Naive thymus-derived CD4-positive, alpha-beta T cell (primary cell): Measurements from ENCODE around the gene LALBA. TPM values are rescaled to one million over a fixed set of nuclear protein-coding genes. Genes with fewer than 3 reads are reported as not detected.

ENCODE experiments used
- ATAC-seq: fragments of 150-1000 bp; cut with Tn5 transposase; 2 replicates; pipeline ENCODE4 v1.10.0; 2021; ENCODE audit warnings: mild to moderate bottlenecking, moderate library complexity
- CTCF ChIA-PET: fragments of 350-600 bp; sonication (Branson Sonifier 250); formaldehyde crosslinking; loops from one replicate; lab custom pipeline; 2021; ENCODE audit warnings: antibody characterized with exemption; lab: Charles Lee
- POLR2A ChIA-PET: fragments of 350-600 bp; sonication (Branson Sonifier 250); formaldehyde crosslinking; loops from one replicate; lab custom pipeline; 2021; ENCODE audit warnings: antibody characterized with exemption, inconsistent platforms; lab: Charles Lee
- DNase-seq, 9 donors: peaks; one replicate each; pipeline versions ENCODE4 v3.0.0 to v3.0.0-alpha.2; 2020 to 2022; ENCODE audit warnings: mixed read lengths in 1 of 9
- H3K27ac ChIP-seq: one replicate; pipeline ENCODE4 v1.7.0; 2013; ENCODE audit warnings: mild to moderate bottlenecking, low read depth, low read length, moderate library complexity
- H3K27me3 ChIP-seq, 2 donors: one replicate each; pipeline ENCODE4 v1.7.0; 2013; ENCODE audit warnings: low read length in 2 of 2, mild to moderate bottlenecking in 2 of 2, moderate library complexity in 2 of 2; ENCODE audit not compliant: control insufficient read depth in 2 of 2, insufficient read depth in 2 of 2
- H3K36me3 ChIP-seq, 3 experiments: 1 replicate in 2 of 3; 2 replicates in 1 of 3; pipeline ENCODE4 v1.7.0; 2013; ENCODE audit warnings: low read length in 3 of 3, mild to moderate bottlenecking in 3 of 3, moderate library complexity in 1 of 3; ENCODE audit not compliant: insufficient read depth in 3 of 3, control insufficient read depth in 2 of 3
- H3K4me1 ChIP-seq, 2 donors: one replicate each; pipeline ENCODE4 v1.7.0; 2013; ENCODE audit warnings: low read length in 2 of 2, mild to moderate bottlenecking in 2 of 2, moderate library complexity in 1 of 2; ENCODE audit not compliant: control insufficient read depth in 2 of 2, insufficient read depth in 2 of 2
- H3K4me3 ChIP-seq: 2 replicates; pipeline ENCODE4 v1.7.0; 2013; ENCODE audit warnings: mild to moderate bottlenecking, low read length
- H3K9me3 ChIP-seq, 3 experiments: 1 replicate in 2 of 3; 2 replicates in 1 of 3; pipeline ENCODE4 v1.7.0; 2013; ENCODE audit warnings: low read length in 3 of 3; ENCODE audit not compliant: control insufficient read depth in 2 of 3
- H3K27ac Mint-ChIP-seq, 9 donors: one replicate each; pipeline ENCODE4 v1.8.0; 2020 to 2022; ENCODE audit warnings: mixed read lengths in 9 of 9, mild to moderate bottlenecking in 8 of 9, moderate library complexity in 5 of 9, inconsistent platforms in 2 of 9
- H3K27me3 Mint-ChIP-seq, 5 donors: one replicate each; pipeline ENCODE4 v1.8.0; 2021 to 2022; ENCODE audit warnings: mixed read lengths in 5 of 5, mild to moderate bottlenecking in 1 of 5
- H3K36me3 Mint-ChIP-seq, 5 donors: one replicate each; pipeline ENCODE4 v1.8.0; 2020 to 2022; ENCODE audit warnings: mixed read lengths in 5 of 5, mild to moderate bottlenecking in 3 of 5, inconsistent platforms in 1 of 5
- H3K4me1 Mint-ChIP-seq, 7 donors: one replicate each; pipeline ENCODE4 v1.8.0; 2020 to 2022; ENCODE audit warnings: mixed read lengths in 7 of 7, mild to moderate bottlenecking in 3 of 7, inconsistent platforms in 1 of 7
- H3K4me3 Mint-ChIP-seq, 10 donors: one replicate each; pipeline ENCODE4 v1.8.0; 2020 to 2022; ENCODE audit warnings: mild to moderate bottlenecking in 10 of 10, mixed read lengths in 10 of 10, moderate library complexity in 6 of 10, inconsistent platforms in 2 of 10
- H3K9me3 Mint-ChIP-seq, 11 donors: one replicate each; pipeline ENCODE4 v1.8.0; 2020 to 2022; ENCODE audit warnings: mixed read lengths in 11 of 11, mild to moderate bottlenecking in 4 of 11, inconsistent platforms in 1 of 11, moderate library complexity in 1 of 11
- intact Hi-C, 2 donors: fragments of 100-400 bp; cut with micrococcal nuclease; formaldehyde crosslinking; loops; one replicate each; pipeline ENCODE4 v1.15.1; 2023
- polyA plus RNA-seq, 2 donors: library from polyadenylated mRNA; unstranded; fragments of 300-500 nt; fragmentation: Illumina TruSeq; gene quantifications; one replicate each; pipeline ENCODE4 v1.2.3, GENCODE V29; 2021
- total RNA-seq, 6 experiments: library from RNA in 5 of 6; stranded (reverse) in 5 of 6; gene quantifications; 1 replicate in 5 of 6; 2 replicates in 1 of 6; pipeline ENCODE4 v1.2.3 and lab custom pipeline; 2021 to 2026

LALBA gene
- not detected for total RNA-seq
- not detected for polyA plus RNA-seq
- total RNA-seq (lab: John Stamatoyannopoulos, UW), result not detected

GRCh38 chr12:48569946-48570345 is at the start of gene LALBA:
LALBA (minus strand) TSS chr12:48570046; CDS start chr12:48570020, 26 bp downstream.
- Histone ChIP-seq H3K4me1 (no peaks in the 10 kb centered on the region), H3K9me3 (no peaks in the 10 kb centered on the region), H3K27me3 (no peaks in the 10 kb centered on the region), H3K36me3 (no peaks in the 10 kb centered on the region), H3K27ac (no peak within 1 kb of the TSS), H3K4me3 (no peak within 1 kb of the TSS)
- ATAC-seq (no peak), DNase-seq (no peak)
- H3K27me3 Mint-ChIP-seq, result peaks cover 16 to 24% (median 18%) of the 10 kb centered on the region in 5 donors
- POLR2A ChIA-PET, result no interaction called here
- CTCF ChIA-PET, result no interaction called here
- H3K9me3 Mint-ChIP-seq, result peaks cover 0 to 1% (median 0%) of the 10 kb centered on the region in 11 donors
- no peak within 1 kb of the TSS for H3K27ac Mint-ChIP-seq
- H3K36me3 Mint-ChIP-seq, result no peaks in the 10 kb centered on the region
- peaks cover 0 to 6% (median 0%) of the 10 kb centered on the region in 7 donors for H3K4me1 Mint-ChIP-seq
- intact Hi-C loops, result no loop called here
- H3K4me3 Mint-ChIP-seq, result no peak within 1 kb of the TSS

- Histone ChIP-seq H3K4me1 (no peaks in the 10 kb centered on the region), H3K27me3 (no peaks in the 10 kb centered on the region), H3K27ac (no peak overlapping the region), H3K36me3 (no peaks in the 10 kb centered on the region), H3K9me3 (no peaks in the 10 kb centered on the region), H3K4me3 (no peak overlapping the region)
- ChIA-PET POLR2A (no interaction called here), CTCF (interaction anchor here (0.5 to 3.0 kb wide), 19 partner anchors 10 to 969 kb away, joined by 3 to 49 read pairs (median 3); no protein-coding TSS in a partner anchor)
- H3K36me3 Mint-ChIP-seq, result peaks cover 0 to 6% (median under 1%) of the 10 kb centered on the region in 5 donors
- ATAC-seq (peak; percentile 97), DNase-seq (peak; percentile 27 to 82 (median 75))
- peaks cover 24 to 44% (median 29%) of the 10 kb centered on the region in 5 donors for H3K27me3 Mint-ChIP-seq
- no peak overlapping the region for H3K27ac Mint-ChIP-seq
- H3K4me3 Mint-ChIP-seq, result no peak overlapping the region
- peaks cover 2 to 16% (median 10%) of the 10 kb centered on the region in 11 donors for H3K9me3 Mint-ChIP-seq
- intact Hi-C loops, result loop anchor here (1.0 to 10.0 kb wide), 15 partner anchors 76 to 967 kb away; partner anchors contain the start of genes CCDC184 (in 1 of the 2), COL2A1 (in 1 of the 2), TMEM106C (in 1 of the 2) and ZNF641 (in 1 of the 2)
- H3K4me1 Mint-ChIP-seq, result peaks cover 0 to 5% (median 0%) of the 10 kb centered on the region in 7 donors
These were observed 48.7 kb upstream of the LALBA start for GRCh38 chr12:48618541-48618940.

GRCh38 chr12:48615681-48616080 is 45.8 kb upstream of the LALBA start:
- H3K4me3 Mint-ChIP-seq, result no peak overlapping the region
- no peaks in the 10 kb centered on the region for H3K4me1 ChIP-seq
- H3K36me3 Mint-ChIP-seq, result peaks cover 0 to 15% (median 7%) of the 10 kb centered on the region in 5 donors
- no peak overlapping the region for H3K4me3 ChIP-seq
- H3K9me3 Mint-ChIP-seq, result peaks cover 12 to 44% (median 24%) of the 10 kb centered on the region in 11 donors
- H3K27me3 Mint-ChIP-seq, result peaks cover 18 to 52% (median 39%) of the 10 kb centered on the region in 5 donors
- ATAC-seq (no peak), DNase-seq (no peak)
- CTCF ChIA-PET, result no interaction called here
- H3K4me1 Mint-ChIP-seq, result peaks cover 0 to 5% (median 0%) of the 10 kb centered on the region in 7 donors
- intact Hi-C loops, result loop anchor here (5.0 to 10.0 kb wide), 3 partner anchors 611 to 673 kb away; partner anchors contain the start of genes COL2A1 (in 1 of the 2) and TMEM106C (in 1 of the 2)
- no peaks in the 10 kb centered on the region for H3K9me3 ChIP-seq
- H3K27me3 ChIP-seq, result no peaks in the 10 kb centered on the region
- no peak overlapping the region for H3K27ac ChIP-seq
- no peak overlapping the region for H3K27ac Mint-ChIP-seq
- no peaks in the 10 kb centered on the region for H3K36me3 ChIP-seq
- POLR2A ChIA-PET, result no interaction called here

GRCh38 chr12:48613321-48613720 is 43.5 kb upstream of the LALBA start:
- peaks cover 12 to 64% (median 30%) of the 10 kb centered on the region in 11 donors for H3K9me3 Mint-ChIP-seq
- H3K4me3 Mint-ChIP-seq, result no peak overlapping the region
- H3K27me3 Mint-ChIP-seq, result peaks cover 13 to 40% (median 36%) of the 10 kb centered on the region in 5 donors
- intact Hi-C loops, result loop anchor here in 1 of 2 donors (10.0 kb wide), 1 partner anchor 609 kb away; the partner anchor contains the start of gene COL2A1
- H3K36me3 Mint-ChIP-seq, result peaks cover 0 to 19% (median 7%) of the 10 kb centered on the region in 5 donors
- no peak overlapping the region for H3K27ac Mint-ChIP-seq
- ChIA-PET CTCF (interaction anchor here (1.8 kb wide), 1 partner anchor 70 kb away, joined by 8 read pairs; no protein-coding TSS in a partner anchor), POLR2A (no interaction called here)
- H3K4me1 Mint-ChIP-seq, result peaks cover 0 to 1% (median 0%) of the 10 kb centered on the region in 7 donors
- Histone ChIP-seq H3K4me3 (no peak overlapping the region), H3K27ac (no peak overlapping the region), H3K36me3 (no peaks in the 10 kb centered on the region), H3K27me3 (no peaks in the 10 kb centered on the region), H3K4me1 (no peaks in the 10 kb centered on the region), H3K9me3 (no peaks in the 10 kb centered on the region)
- DNase-seq (no peak), ATAC-seq (no peak)

GRCh38 chr12:48602192-48602989 is 32.5 kb upstream of the LALBA start:
- H3K36me3 ChIP-seq, result no peaks in the 10 kb centered on the region
- H3K9me3 Mint-ChIP-seq, result peaks cover 12 to 59% (median 26%) of the 10 kb centered on the region in 11 donors
- ChIA-PET POLR2A (interaction anchor here (0.6 kb wide), 1 partner anchor 431 kb away, joined by 3 read pairs; no protein-coding TSS in a partner anchor), CTCF (no interaction called here)
- H3K27ac Mint-ChIP-seq, result no peak overlapping the region
- H3K27me3 Mint-ChIP-seq, result peaks cover 6 to 20% (median 15%) of the 10 kb centered on the region in 5 donors
- ATAC-seq, result no peak
- peaks cover 0 to 5% of the 10 kb centered on the region in 2 donors for H3K27me3 ChIP-seq
- no peak for DNase-seq
- no peak overlapping the region for H3K4me3 Mint-ChIP-seq
- no peaks in the 10 kb centered on the region for H3K4me1 ChIP-seq
- H3K36me3 Mint-ChIP-seq, result peaks cover 0 to 27% (median 0%) of the 10 kb centered on the region in 5 donors
- no peak overlapping the region for H3K4me3 ChIP-seq
- H3K4me1 Mint-ChIP-seq, result no peaks in the 10 kb centered on the region
- no peak overlapping the region for H3K27ac ChIP-seq
- intact Hi-C loops, result no loop called here
- peaks cover 0 to 31% (median 6%) of the 10 kb centered on the region in 3 experiments for H3K9me3 ChIP-seq

- POLR2A ChIA-PET, result interaction anchor here (0.6 kb wide), 1 partner anchor 430 kb away, joined by 3 read pairs; no protein-coding TSS in a partner anchor
- Mint-ChIP-seq H3K4me1 (no peaks in the 10 kb centered on the region), H3K27ac (no peak overlapping the region), H3K9me3 (peaks cover 9 to 47% (median 19%) of the 10 kb centered on the region in 11 donors), H3K27me3 (peaks cover 8 to 22% (median 16%) of the 10 kb centered on the region in 5 donors), H3K36me3 (peaks cover 0 to 18% (median 0%) of the 10 kb centered on the region in 5 donors), H3K4me3 (no peak overlapping the region)
- H3K9me3 ChIP-seq, result peaks cover 0 to 22% (median 2%) of the 10 kb centered on the region in 3 experiments
- intact Hi-C loops, result no loop called here
- ATAC-seq, result no peak
- H3K27me3 ChIP-seq, result peaks cover 0 to 5% of the 10 kb centered on the region in 2 donors
- no peak overlapping the region for H3K4me3 ChIP-seq
- no peaks in the 10 kb centered on the region for H3K36me3 ChIP-seq
- H3K27ac ChIP-seq, result no peak overlapping the region
- DNase-seq, result no peak
- no peaks in the 10 kb centered on the region for H3K4me1 ChIP-seq
- CTCF ChIA-PET, result interaction anchor here (0.5 to 1.1 kb wide), 2 partner anchors 16 to 65 kb away, joined by 3 to 4 read pairs; no protein-coding TSS in a partner anchor
These were observed 31.3 kb upstream of the LALBA start for GRCh38 chr12:48601013-48601756.
